ENCODE data around the gene MIER2.

The MIER2 gene

GRCh38 chr19:377801-378581, 33.4 kb upstream of the MIER2 start:
- DNase-seq: no peak

- no peak for DNase-seq
These were observed 31.5 kb upstream of the MIER2 start for GRCh38 chr19:376111-376470.

- DNase-seq: no peak
These were observed 31.0 kb upstream of the MIER2 start for GRCh38 chr19:375395-376110.

- DNase-seq: no peak
These were observed 30.3 kb upstream of the MIER2 start for GRCh38 chr19:374886-375235.

GRCh38 chr19:374183-374885, 29.7 kb upstream of the MIER2 start:
- peak; percentile 52 for DNase-seq

GRCh38 chr19:373391-374182, 29.0 kb upstream of the MIER2 start:
- DNase-seq: no peak

- peak; percentile 38 for DNase-seq
These were observed 27.8 kb upstream of the MIER2 start for GRCh38 chr19:372306-372890.

GRCh38 chr19:371501-372168, 27.0 kb upstream of the MIER2 start:
- no peak for DNase-seq

- DNase-seq: no peak
These were observed 26.2 kb upstream of the MIER2 start for GRCh38 chr19:370641-371330.

GRCh38 chr19:369876-370275, 25.3 kb upstream of the MIER2 start:
- DNase-seq: no peak

- no peak for DNase-seq
These were observed 24.7 kb upstream of the MIER2 start for GRCh38 chr19:369256-369655.

- no peak for DNase-seq
These were observed 24.0 kb upstream of the MIER2 start for GRCh38 chr19:368630-369024.

- DNase-seq: no peak
These were observed 23.5 kb upstream of the MIER2 start for GRCh38 chr19:367963-368629.

GRCh38 chr19:367561-367960, 23.0 kb upstream of the MIER2 start:
- no peak for DNase-seq

- DNase-seq: no peak
These were observed 22.4 kb upstream of the MIER2 start for GRCh38 chr19:366951-367350.

- no peak for DNase-seq
These were observed 21.7 kb upstream of the MIER2 start for GRCh38 chr19:366205-366783.

GRCh38 chr19:364496-365287, 20.1 kb upstream of the MIER2 start:
- no peak for DNase-seq

GRCh38 chr19:362683-363082, 18.1 kb upstream of the MIER2 start:
- no peak for DNase-seq

GRCh38 chr19:362154-362553, 17.6 kb upstream of the MIER2 start:
- no peak for DNase-seq

- no peak for DNase-seq
These were observed 15.0 kb upstream of the MIER2 start for GRCh38 chr19:359653-359925.
